ENCODE data around the gene COQ4. TPM values are rescaled to one million over a fixed set of nuclear protein-coding genes. Genes with fewer than 3 reads are reported as not detected.

Gene COQ4
- total RNA-seq, 2 donors from 2014 or later: 48.1 to 50.7 TPM

GRCh38 chr9:128349772-128350171, 27.1 kb downstream of the COQ4 start:
- Histone ChIP-seq H3K27me3 (ENCODE audit: control insufficient read depth, insufficient read depth, low read length, poor library complexity, severe bottlenecking) (no peaks in the 10 kb centered on the region), H3K9me3 (ENCODE audit: control insufficient read depth, low read length) (no peaks in the 10 kb centered on the region), H3K9ac (ENCODE audit: extremely low read depth, low read length, poor library complexity, severe bottlenecking) (no peak overlapping the region), H3K4me1 (ENCODE audit: control insufficient read depth, insufficient read depth, low read length) (no peaks in the 10 kb centered on the region), H3K27ac (ENCODE audit: low read depth, low read length) (no peak overlapping the region), H3K36me3 (ENCODE audit: control insufficient read depth, insufficient read depth, low read length) (peaks cover 31% of the 10 kb centered on the region), H3K4me3 (ENCODE audit: low read length) (no peak overlapping the region)
- no peak for DNase-seq
- H3K27me3 Mint-ChIP-seq (ENCODE audit: insufficient read depth): no peaks in the 10 kb centered on the region
- WGBS, 2 experiments (ENCODE audit: insufficient coverage in 1 of 2, insufficient read length in 1 of 2): 93 to 95% methylated on average over 5 to 6 of the region's 6 CpGs
- H3K4me3 Mint-ChIP-seq: no peak overlapping the region
- no peaks in the 10 kb centered on the region for H3K4me1 Mint-ChIP-seq
- H3K36me3 Mint-ChIP-seq (ENCODE audit: low read depth): peaks cover 55% of the 10 kb centered on the region
- H3K9me3 Mint-ChIP-seq: no peaks in the 10 kb centered on the region
- no peak for TF ChIP-seq CTCF (conservative IDR thresholded peaks at IDR 0.05)
- H3K27ac Mint-ChIP-seq: no peak overlapping the region

DNA sequence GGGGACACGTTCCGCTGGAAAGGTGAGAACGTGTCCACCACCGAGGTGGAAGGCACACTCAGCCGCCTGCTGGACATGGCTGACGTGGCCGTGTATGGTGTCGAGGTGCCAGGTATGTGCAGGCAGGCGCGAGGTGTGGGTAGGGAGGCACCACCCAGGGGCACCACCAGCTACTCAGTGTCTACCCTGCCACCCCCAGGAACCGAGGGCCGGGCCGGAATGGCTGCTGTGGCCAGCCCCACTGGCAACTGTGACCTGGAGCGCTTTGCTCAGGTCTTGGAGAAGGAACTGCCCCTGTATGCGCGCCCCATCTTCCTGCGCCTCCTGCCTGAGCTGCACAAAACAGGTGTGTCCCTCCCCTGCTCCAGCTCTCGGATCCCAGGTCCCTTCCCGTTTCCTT, 32.8 kb downstream of the COQ4 start:
- Histone ChIP-seq H3K9me3 (ENCODE audit: control insufficient read depth, low read length) (no peaks in the 10 kb centered on the region), H3K4me1 (ENCODE audit: control insufficient read depth, insufficient read depth, low read length) (no peaks in the 10 kb centered on the region), H3K27ac (ENCODE audit: low read depth, low read length) (no peak overlapping the region), H3K4me3 (ENCODE audit: low read length) (no peak overlapping the region), H3K36me3 (ENCODE audit: control insufficient read depth, insufficient read depth, low read length) (peaks cover 16% of the 10 kb centered on the region), H3K27me3 (ENCODE audit: control insufficient read depth, insufficient read depth, low read length, poor library complexity, severe bottlenecking) (no peaks in the 10 kb centered on the region), H3K9ac (ENCODE audit: extremely low read depth, low read length, poor library complexity, severe bottlenecking) (no peak overlapping the region)
- Mint-ChIP-seq H3K36me3 (ENCODE audit: low read depth) (peaks cover 35% of the 10 kb centered on the region), H3K9me3 (no peaks in the 10 kb centered on the region), H3K27me3 (ENCODE audit: insufficient read depth) (no peaks in the 10 kb centered on the region), H3K4me1 (no peaks in the 10 kb centered on the region), H3K4me3 (no peak overlapping the region), H3K27ac (no peak overlapping the region)
- no peak for TF ChIP-seq CTCF (conservative IDR thresholded peaks at IDR 0.05)
- 94 to 98% methylated on average over 16 to 19 of the region's 19 CpGs for WGBS, 2 experiments (ENCODE audit: insufficient coverage in 1 of 2, insufficient read length in 1 of 2)
- no peak for DNase-seq

DNA sequence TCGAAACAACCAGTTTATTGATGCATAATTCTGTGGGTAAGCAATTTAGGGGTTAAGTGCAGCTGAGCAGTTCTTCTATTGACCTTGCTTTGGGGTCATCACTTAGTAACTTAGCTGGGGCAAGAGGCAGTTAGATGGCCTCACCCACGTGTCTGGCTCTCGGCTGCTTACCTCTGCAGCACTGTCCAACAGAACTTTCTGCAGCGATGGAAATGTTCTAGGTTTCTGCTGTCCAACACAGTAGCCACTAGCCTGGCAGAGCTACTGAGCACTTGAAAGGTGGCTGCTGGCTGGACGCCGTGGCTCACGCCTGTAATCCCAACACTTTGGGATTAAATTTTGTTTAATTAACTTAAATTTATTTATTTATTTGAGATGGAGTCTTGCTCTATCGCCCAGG, 35.5 kb downstream of the COQ4 start:
- Mint-ChIP-seq H3K27me3 (ENCODE audit: insufficient read depth) (peaks cover 5% of the 10 kb centered on the region), H3K9me3 (no peaks in the 10 kb centered on the region), H3K4me3 (no peak overlapping the region), H3K36me3 (ENCODE audit: low read depth) (peaks cover 20% of the 10 kb centered on the region), H3K4me1 (no peaks in the 10 kb centered on the region), H3K27ac (no peak overlapping the region)
- Histone ChIP-seq H3K9ac (ENCODE audit: extremely low read depth, low read length, poor library complexity, severe bottlenecking) (no peak overlapping the region), H3K4me1 (ENCODE audit: control insufficient read depth, insufficient read depth, low read length) (no peaks in the 10 kb centered on the region), H3K27ac (ENCODE audit: low read depth, low read length) (no peak overlapping the region), H3K27me3 (ENCODE audit: control insufficient read depth, insufficient read depth, low read length, poor library complexity, severe bottlenecking) (no peaks in the 10 kb centered on the region), H3K4me3 (ENCODE audit: low read length) (no peak overlapping the region), H3K9me3 (ENCODE audit: control insufficient read depth, low read length) (no peaks in the 10 kb centered on the region), H3K36me3 (ENCODE audit: control insufficient read depth, insufficient read depth, low read length) (peaks cover 5% of the 10 kb centered on the region)
- TF ChIP-seq CTCF (conservative IDR thresholded peaks at IDR 0.05): no peak
- WGBS, 2 experiments (ENCODE audit: insufficient coverage in 1 of 2, insufficient read length in 1 of 2): 91 to 92% methylated on average over 6 to 7 of the region's 8 CpGs
- no peak for DNase-seq
